Prostate gland (tissue), 2 donors: ENCODE measurements around the gene SLC6A6.

Source experiments
- POLR2A ChIP-seq: fragments of 450-650 bp; IDR thresholded peaks from one replicate; pipeline ENCODE4 v1.6.1; 2016; ENCODE audit warnings: antibody characterized with exemption, mild to moderate bottlenecking
- TF ChIP-seq, protein P1 (sequence below), 4 experiments: fragments of 200-600 bp in 2 of 4; fragments of 450-650 bp in 2 of 4; sonication (generic) in 2 of 4; IDR thresholded peaks; 1 replicate in 3 of 4; 2 replicates in 1 of 4; pipeline ENCODE4 v1.5.1; 2016 to 2019; ENCODE audit warnings: antibody characterized with exemption in 4 of 4, mild to moderate bottlenecking in 2 of 4, moderate library complexity in 2 of 4

DNA sequence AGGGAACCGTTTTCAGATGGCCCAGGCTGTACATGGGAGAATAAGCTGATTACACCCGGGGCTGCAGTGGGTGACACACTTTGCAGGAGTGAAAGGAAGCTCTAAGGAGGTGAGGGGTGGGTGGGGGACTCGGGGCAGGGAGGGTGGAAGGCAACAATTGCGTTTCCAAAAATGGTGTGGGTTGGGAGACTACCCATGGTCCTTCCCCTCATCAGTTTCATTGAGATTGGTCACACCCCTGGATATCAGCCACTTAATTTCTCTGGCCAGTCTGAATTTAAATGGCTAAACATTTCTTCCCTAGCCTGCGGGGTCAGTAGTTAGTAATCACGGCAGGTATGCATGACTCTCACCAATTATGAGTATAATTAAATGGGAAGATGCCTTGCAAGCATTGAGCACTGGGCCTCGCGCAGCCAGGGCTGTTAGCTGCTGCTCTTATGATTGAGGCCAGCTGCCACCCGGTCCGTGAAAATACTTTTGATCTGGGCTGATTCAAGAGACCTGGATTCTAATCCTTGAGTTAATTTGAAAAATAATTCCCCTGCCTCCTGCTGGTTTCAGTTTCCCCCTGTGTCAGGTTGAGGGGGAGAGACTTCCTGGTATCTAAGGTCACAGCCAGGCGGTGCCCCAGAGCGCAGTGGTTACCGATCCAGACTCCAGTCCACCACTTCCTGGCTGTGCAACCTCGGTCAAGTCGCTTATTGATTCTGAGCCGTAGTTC, 23.3 kb downstream of the SLC6A6 start:
- TF ChIP-seq POLR2A: no peak
- TF ChIP-seq, protein P1, sequence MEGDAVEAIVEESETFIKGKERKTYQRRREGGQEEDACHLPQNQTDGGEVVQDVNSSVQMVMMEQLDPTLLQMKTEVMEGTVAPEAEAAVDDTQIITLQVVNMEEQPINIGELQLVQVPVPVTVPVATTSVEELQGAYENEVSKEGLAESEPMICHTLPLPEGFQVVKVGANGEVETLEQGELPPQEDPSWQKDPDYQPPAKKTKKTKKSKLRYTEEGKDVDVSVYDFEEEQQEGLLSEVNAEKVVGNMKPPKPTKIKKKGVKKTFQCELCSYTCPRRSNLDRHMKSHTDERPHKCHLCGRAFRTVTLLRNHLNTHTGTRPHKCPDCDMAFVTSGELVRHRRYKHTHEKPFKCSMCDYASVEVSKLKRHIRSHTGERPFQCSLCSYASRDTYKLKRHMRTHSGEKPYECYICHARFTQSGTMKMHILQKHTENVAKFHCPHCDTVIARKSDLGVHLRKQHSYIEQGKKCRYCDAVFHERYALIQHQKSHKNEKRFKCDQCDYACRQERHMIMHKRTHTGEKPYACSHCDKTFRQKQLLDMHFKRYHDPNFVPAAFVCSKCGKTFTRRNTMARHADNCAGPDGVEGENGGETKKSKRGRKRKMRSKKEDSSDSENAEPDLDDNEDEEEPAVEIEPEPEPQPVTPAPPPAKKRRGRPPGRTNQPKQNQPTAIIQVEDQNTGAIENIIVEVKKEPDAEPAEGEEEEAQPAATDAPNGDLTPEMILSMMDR (IDR thresholded peaks at IDR 0.05): no peak
